ENCODE data around the gene SHKBP1.
A peak's percentile ranks its signal among the peaks of the same experiment; 100 is the strongest.
"Not testable (repeated sequence)": the region's sequence is repeated elsewhere in the genome, so short reads cannot be mapped to it uniquely, and the experiment has no call there.

The SHKBP1 gene

DNA sequence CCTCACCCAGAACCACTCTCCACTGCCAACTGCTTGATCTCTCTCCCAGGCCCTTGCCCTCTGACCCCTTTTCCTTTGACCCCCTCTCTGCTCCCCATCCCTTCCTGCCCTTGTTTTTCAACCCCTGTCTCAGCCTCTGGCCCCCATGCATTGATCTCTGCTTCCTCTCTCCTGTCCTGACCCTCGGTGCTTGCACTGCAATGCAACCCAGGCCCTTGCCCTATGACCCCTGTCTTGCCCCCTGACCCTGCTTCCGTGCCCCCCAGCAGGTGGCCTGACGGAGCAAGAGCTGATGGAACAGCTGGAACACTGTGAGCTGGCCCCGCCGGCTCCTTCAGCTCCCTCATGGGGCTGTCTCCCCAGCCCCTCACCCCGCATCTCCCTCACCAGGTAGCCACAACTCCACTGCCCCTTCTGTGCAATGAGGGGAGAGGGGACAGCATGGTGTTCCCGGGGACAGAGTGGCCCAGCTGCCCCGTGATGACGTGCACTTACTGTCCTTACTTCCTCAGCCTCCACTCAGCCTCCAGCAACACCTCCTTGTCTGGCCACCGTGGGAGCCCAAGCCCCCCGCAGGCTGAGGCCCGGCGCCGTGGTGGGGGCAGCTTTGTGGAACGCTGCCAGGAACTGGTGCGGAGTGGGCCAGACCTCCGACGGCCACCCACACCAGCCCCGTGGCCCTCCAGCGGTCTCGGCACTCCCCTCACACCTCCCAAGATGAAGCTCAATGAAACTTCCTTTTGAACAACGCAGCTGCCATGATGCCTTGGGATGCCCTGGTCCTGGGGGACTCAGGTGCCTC is 14.0 kb downstream of the SHKBP1 start:
- no peaks in the 10 kb centered on the region for H4K20me1 ChIP-seq (ENCODE audit: control insufficient read depth, insufficient read depth, low read depth, low read length)

DNA sequence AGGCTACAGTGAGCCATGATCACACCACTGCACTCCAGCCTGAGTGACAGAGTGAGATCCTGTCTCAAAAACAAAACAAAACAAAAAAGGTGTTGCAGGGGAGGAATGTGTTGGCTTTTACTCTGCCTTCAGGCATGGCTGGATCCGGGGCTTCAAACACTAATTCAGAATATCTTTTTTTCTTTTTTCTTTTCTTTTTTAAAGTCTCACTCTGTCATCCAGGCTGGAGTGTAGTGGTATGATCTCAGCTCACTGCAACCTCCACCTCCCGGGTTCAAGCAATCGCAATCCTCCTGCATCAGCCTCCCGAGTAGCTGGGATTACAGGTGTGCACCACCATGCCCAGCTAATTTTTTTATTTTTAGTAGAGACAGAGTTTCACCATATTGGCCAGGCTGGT is 15.1 kb downstream of the SHKBP1 start:
- H3K36me3 ChIP-seq (ENCODE audit: control insufficient read depth, low read length); H3K27ac ChIP-seq (ENCODE audit: low read depth, low read length); H3K9me3 ChIP-seq (ENCODE audit: control insufficient read depth, insufficient read depth, low read length); H3K79me2 ChIP-seq (ENCODE audit: control insufficient read depth, low read length); H3F3A ChIP-seq (ENCODE audit: control insufficient read depth, insufficient read depth); H3K4me2 ChIP-seq (ENCODE audit: low read length); H3K27me3 ChIP-seq (ENCODE audit: control insufficient read depth, low read length); H3K9me2 ChIP-seq (replicated peaks; ENCODE audit: control insufficient read depth, low read length); H3K4me3 ChIP-seq (ENCODE audit: low read length); H4K20me1 ChIP-seq (ENCODE audit: control insufficient read depth, insufficient read depth, low read depth, low read length): not testable (repeated sequence)
- H3K4me1 ChIP-seq (ENCODE audit: control insufficient read depth, low read length), result peaks cover 16% of the 10 kb centered on the region

More for the DNA sequence above, 14.0 kb downstream of the SHKBP1 start:
- Histone ChIP-seq H3K27me3 (ENCODE audit: control insufficient read depth, low read length) (no peaks in the 10 kb centered on the region), H3K36me3 (ENCODE audit: control insufficient read depth, low read length) (peaks cover 6% of the 10 kb centered on the region; the same call in 1 of the 2 replicates), H3K4me3 (ENCODE audit: low read length) (no peak overlapping the region), H3K27ac (ENCODE audit: low read depth, low read length) (no peak overlapping the region), H3F3A (ENCODE audit: control insufficient read depth, insufficient read depth) (0 out of 2 replicates have a peak, but pooled peaks cover 4% of the 10 kb centered on the region), H3K9me2 (replicated peaks; ENCODE audit: control insufficient read depth, low read length) (no peaks in the 10 kb centered on the region), H3K4me1 (ENCODE audit: control insufficient read depth, low read length) (peaks cover 16% of the 10 kb centered on the region), H3K79me2 (ENCODE audit: control insufficient read depth, low read length) (no peaks in the 10 kb centered on the region), H3K9me3 (ENCODE audit: control insufficient read depth, insufficient read depth, low read length) (no peaks in the 10 kb centered on the region), H3K4me2 (ENCODE audit: low read length) (no peak overlapping the region)
- no peak for TF ChIP-seq EZH2phosphoT487 (IDR thresholded peaks at IDR 0.05; ENCODE audit: borderline replicate concordance, low read length)
- TF ChIP-seq, protein P1, sequence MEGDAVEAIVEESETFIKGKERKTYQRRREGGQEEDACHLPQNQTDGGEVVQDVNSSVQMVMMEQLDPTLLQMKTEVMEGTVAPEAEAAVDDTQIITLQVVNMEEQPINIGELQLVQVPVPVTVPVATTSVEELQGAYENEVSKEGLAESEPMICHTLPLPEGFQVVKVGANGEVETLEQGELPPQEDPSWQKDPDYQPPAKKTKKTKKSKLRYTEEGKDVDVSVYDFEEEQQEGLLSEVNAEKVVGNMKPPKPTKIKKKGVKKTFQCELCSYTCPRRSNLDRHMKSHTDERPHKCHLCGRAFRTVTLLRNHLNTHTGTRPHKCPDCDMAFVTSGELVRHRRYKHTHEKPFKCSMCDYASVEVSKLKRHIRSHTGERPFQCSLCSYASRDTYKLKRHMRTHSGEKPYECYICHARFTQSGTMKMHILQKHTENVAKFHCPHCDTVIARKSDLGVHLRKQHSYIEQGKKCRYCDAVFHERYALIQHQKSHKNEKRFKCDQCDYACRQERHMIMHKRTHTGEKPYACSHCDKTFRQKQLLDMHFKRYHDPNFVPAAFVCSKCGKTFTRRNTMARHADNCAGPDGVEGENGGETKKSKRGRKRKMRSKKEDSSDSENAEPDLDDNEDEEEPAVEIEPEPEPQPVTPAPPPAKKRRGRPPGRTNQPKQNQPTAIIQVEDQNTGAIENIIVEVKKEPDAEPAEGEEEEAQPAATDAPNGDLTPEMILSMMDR (IDR thresholded peaks at IDR 0.05; ENCODE audit: low read depth, low read length, poor library complexity, severe bottlenecking), result no peak

DNA sequence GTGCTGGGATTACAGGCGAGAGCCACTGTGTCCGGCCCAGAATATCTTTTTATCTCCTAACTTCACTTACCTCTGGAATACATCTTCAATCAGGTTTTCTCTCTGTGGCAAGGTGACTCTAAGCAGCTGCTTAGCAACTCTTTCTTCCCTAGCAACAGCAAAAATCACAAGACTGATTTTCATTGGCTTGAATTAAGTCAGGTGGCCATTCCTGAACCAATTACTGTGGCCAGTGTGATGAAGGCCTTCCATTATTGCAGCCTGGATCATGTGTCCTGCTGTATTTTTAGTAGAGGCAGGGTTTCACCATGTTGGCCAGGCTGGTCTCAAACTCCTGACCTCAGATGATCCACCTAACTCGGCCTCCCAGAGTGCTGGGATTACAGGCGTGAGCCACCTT is 15.5 kb downstream of the SHKBP1 start:
- Histone ChIP-seq H3K27me3 (ENCODE audit: control insufficient read depth, low read length) (peaks cover 3% of the 10 kb centered on the region), H3K4me2 (ENCODE audit: low read length) (no peak overlapping the region), H3K36me3 (ENCODE audit: control insufficient read depth, low read length) (peaks cover 3% of the 10 kb centered on the region; the same call in 1 of the 2 replicates), H3F3A (ENCODE audit: control insufficient read depth, insufficient read depth) (0 out of 2 replicates have a peak, but pooled peaks cover 4% of the 10 kb centered on the region), H3K9me2 (replicated peaks; ENCODE audit: control insufficient read depth, low read length) (no peaks in the 10 kb centered on the region), H4K20me1 (ENCODE audit: control insufficient read depth, insufficient read depth, low read depth, low read length) (no peaks in the 10 kb centered on the region), H3K79me2 (ENCODE audit: control insufficient read depth, low read length) (no peaks in the 10 kb centered on the region), H3K4me3 (ENCODE audit: low read length) (no peak overlapping the region), H3K27ac (ENCODE audit: low read depth, low read length) (no peak overlapping the region), H3K9me3 (ENCODE audit: control insufficient read depth, insufficient read depth, low read length) (no peaks in the 10 kb centered on the region), H3K4me1 (ENCODE audit: control insufficient read depth, low read length) (peaks cover 16% of the 10 kb centered on the region)
- no peak for TF ChIP-seq EZH2phosphoT487 (IDR thresholded peaks at IDR 0.05; ENCODE audit: borderline replicate concordance, low read length)
- TF ChIP-seq, protein P1 (IDR thresholded peaks at IDR 0.05; ENCODE audit: low read depth, low read length, poor library complexity, severe bottlenecking), result no peak

GRCh38 chr19:40594255-40594654 is 17.6 kb downstream of the SHKBP1 start:
- peak overlapping the region; percentile 25 for H3K4me2 ChIP-seq (ENCODE audit: low read length)
- H3K27me3 ChIP-seq (ENCODE audit: control insufficient read depth, low read length), result peaks cover 20% of the 10 kb centered on the region

More at GRCh38 chr19:40594255-40594654, 17.6 kb downstream of the SHKBP1 start:
- Histone ChIP-seq H3K79me2 (ENCODE audit: control insufficient read depth, low read length) (no peaks in the 10 kb centered on the region), H3F3A (ENCODE audit: control insufficient read depth, insufficient read depth) (0 out of 2 replicates have a peak, but pooled peaks cover 4% of the 10 kb centered on the region), H3K9me3 (ENCODE audit: control insufficient read depth, insufficient read depth, low read length) (no peaks in the 10 kb centered on the region), H3K27ac (ENCODE audit: low read depth, low read length) (no peak overlapping the region), H3K36me3 (ENCODE audit: control insufficient read depth, low read length) (no peaks in the 10 kb centered on the region), H3K4me3 (ENCODE audit: low read length) (no peak overlapping the region), H4K20me1 (ENCODE audit: control insufficient read depth, insufficient read depth, low read depth, low read length) (0 out of 2 replicates have a peak, but pooled peaks cover 2% of the 10 kb centered on the region), H3K4me1 (ENCODE audit: control insufficient read depth, low read length) (peaks cover 32% of the 10 kb centered on the region), H3K9me2 (replicated peaks; ENCODE audit: control insufficient read depth, low read length) (no peaks in the 10 kb centered on the region)
- no peak for TF ChIP-seq EZH2phosphoT487 (IDR thresholded peaks at IDR 0.05; ENCODE audit: borderline replicate concordance, low read length)
- TF ChIP-seq, protein P1 (IDR thresholded peaks at IDR 0.05; ENCODE audit: low read depth, low read length, poor library complexity, severe bottlenecking), result no peak

Measured in DOHH2 (cell line).